Tibial nerve (tissue), 4 donors: Measurements from ENCODE around the gene DCTN5. TPM values are rescaled to one million over a fixed set of nuclear protein-coding genes. Genes with fewer than 3 reads are reported as not detected.

ENCODE experiments used
- DNase-seq, 2 donors: peaks; one replicate each; pipeline ENCODE4 v3.0.0-alpha.2; 2019; ENCODE audit warnings: low spot score in 2 of 2
- H3K27ac ChIP-seq, 4 donors: fragments of 200-600 bp; sonication (generic) in 3 of 4; one replicate each; pipeline ENCODE4 v1.5.1; 2017 to 2019; ENCODE audit warnings: mild to moderate bottlenecking in 1 of 4
- H3K27me3 ChIP-seq, 2 donors: fragments of 200-600 bp; sonication (generic) in 1 of 2; one replicate each; pipeline versions ENCODE4 v1.5.1 to v1.6.0; 2017 to 2019
- H3K36me3 ChIP-seq, 3 donors: fragments of 200-600 bp; sonication (generic); one replicate each; pipeline ENCODE4 v1.5.1; 2018 to 2019
- H3K4me1 ChIP-seq, 4 donors: fragments of 200-600 bp; sonication (generic) in 3 of 4; one replicate each; pipeline ENCODE4 v1.5.1; 2017 to 2019
- H3K4me3 ChIP-seq, 4 donors: fragments of 200-600 bp; sonication (generic) in 3 of 4; one replicate each; pipeline ENCODE4 v1.5.1; 2017 to 2019; ENCODE audit warnings: mild to moderate bottlenecking in 1 of 4, moderate library complexity in 1 of 4
- H3K9me3 ChIP-seq, 4 donors: fragments of 200-600 bp; sonication (generic) in 3 of 4; one replicate each; pipeline ENCODE4 v1.5.1; 2017 to 2019
- CTCF ChIP-seq, 5 experiments: fragments of 200-600 bp in 3 of 5; fragments of 450-650 bp in 2 of 5; sonication (generic) in 3 of 5; IDR thresholded peaks; one replicate each; pipeline ENCODE4 v1.5.1; 2016 to 2019; ENCODE audit warnings: antibody characterized with exemption in 5 of 5, mild to moderate bottlenecking in 3 of 5, moderate library complexity in 2 of 5
- EP300 ChIP-seq, 2 donors: sonication (generic); formaldehyde crosslinking; IDR thresholded peaks; one replicate each; pipeline ENCODE4 v1.6.1; 2017; ENCODE audit warnings: antibody characterized with exemption in 2 of 2, mild to moderate bottlenecking in 1 of 2
- POLR2A ChIP-seq, 2 donors: fragments of 450-650 bp; IDR thresholded peaks; one replicate each; pipeline ENCODE4 v1.6.1; 2017; ENCODE audit warnings: antibody characterized with exemption in 2 of 2, mild to moderate bottlenecking in 2 of 2, moderate library complexity in 2 of 2
- WGBS, 2 donors: methylation state at CpG; one replicate each; pipeline ENCODE4 v1.1.5; 2018; 5-methylcytosine and 5-hydroxymethylcytosine counted together
- total RNA-seq, 4 donors: library from RNA; depleted of rRNA; stranded (reverse); fragments of >200 nt; gene quantifications; one replicate each; pipeline ENCODE4 v1.1.0, GENCODE V29; 2016

DCTN5 gene
- total RNA-seq, 4 donors from 2014 or later = 23.1 to 28.8 (median 27.3) TPM

GRCh38 chr16:23666571-23667354, 25.5 kb downstream of the DCTN5 start:
- H3K9me3 ChIP-seq = no peaks in the 10 kb centered on the region
- H3K4me1 ChIP-seq = no peaks in the 10 kb centered on the region
- H3K27ac ChIP-seq = no peak overlapping the region
- H3K36me3 ChIP-seq = peaks cover 0 to 98% (median 8%) of the 10 kb centered on the region in 3 donors
- WGBS, 2 donors = 86 to 88% methylated on average over 7 of the region's 7 CpGs
- no peaks in the 10 kb centered on the region for H3K27me3 ChIP-seq
- no peak overlapping the region for H3K4me3 ChIP-seq
- no peak for DNase-seq
- TF ChIP-seq POLR2A (IDR thresholded peaks at IDR 0.05) (no peak), CTCF (IDR thresholded peaks at IDR 0.05) (no peak), EP300 (IDR thresholded peaks at IDR 0.05) (no peak)

GRCh38 chr16:23667355-23667659, 26.0 kb downstream of the DCTN5 start:
- H3K4me3 ChIP-seq = no peak overlapping the region
- no peak for TF ChIP-seq EP300 (IDR thresholded peaks at IDR 0.05)
- TF ChIP-seq CTCF (IDR thresholded peaks at IDR 0.05) = no peak
- TF ChIP-seq POLR2A (IDR thresholded peaks at IDR 0.05) = no peak
- H3K36me3 ChIP-seq = peaks cover 0 to 98% (median 3%) of the 10 kb centered on the region in 3 donors
- H3K4me1 ChIP-seq = no peaks in the 10 kb centered on the region
- no peaks in the 10 kb centered on the region for H3K9me3 ChIP-seq
- H3K27me3 ChIP-seq = no peaks in the 10 kb centered on the region
- no peak for DNase-seq
- 94 to 96% methylated on average over 6 of the region's 6 CpGs for WGBS, 2 donors
- no peak overlapping the region for H3K27ac ChIP-seq

GRCh38 chr16:23668225-23668624, 27.0 kb downstream of the DCTN5 start:
- TF ChIP-seq CTCF (IDR thresholded peaks at IDR 0.05) (no peak), EP300 (IDR thresholded peaks at IDR 0.05) (no peak), POLR2A (IDR thresholded peaks at IDR 0.05) (no peak)
- Histone ChIP-seq H3K27ac (no peak overlapping the region), H3K4me3 (no peak overlapping the region), H3K4me1 (no peaks in the 10 kb centered on the region), H3K27me3 (no peaks in the 10 kb centered on the region), H3K9me3 (no peaks in the 10 kb centered on the region), H3K36me3 (peaks cover 0 to 95% (median 0%) of the 10 kb centered on the region in 3 donors)
- DNase-seq = no peak
- WGBS, 2 donors = 72 to 83% methylated on average over 1 of the region's 1 CpG

GRCh38 chr16:23668873-23669272, 27.6 kb downstream of the DCTN5 start:
- H3K27ac ChIP-seq = no peak overlapping the region
- WGBS, 2 donors = 89 to 91% methylated on average over 4 of the region's 4 CpGs
- H3K36me3 ChIP-seq = peaks cover 0 to 91% (median 0%) of the 10 kb centered on the region in 3 donors
- H3K4me3 ChIP-seq = no peak overlapping the region
- no peaks in the 10 kb centered on the region for H3K27me3 ChIP-seq
- H3K9me3 ChIP-seq = no peaks in the 10 kb centered on the region
- no peaks in the 10 kb centered on the region for H3K4me1 ChIP-seq
- TF ChIP-seq EP300 (IDR thresholded peaks at IDR 0.05) = no peak
- no peak for TF ChIP-seq CTCF (IDR thresholded peaks at IDR 0.05)
- TF ChIP-seq POLR2A (IDR thresholded peaks at IDR 0.05) = no peak
- no peak for DNase-seq

- H3K36me3 ChIP-seq = peaks cover 0 to 89% (median 0%) of the 10 kb centered on the region in 3 donors
- no peaks in the 10 kb centered on the region for H3K9me3 ChIP-seq
- H3K4me1 ChIP-seq = no peaks in the 10 kb centered on the region
- no peak overlapping the region for H3K4me3 ChIP-seq
- H3K27me3 ChIP-seq = no peaks in the 10 kb centered on the region
- TF ChIP-seq EP300 (IDR thresholded peaks at IDR 0.05) (no peak), POLR2A (IDR thresholded peaks at IDR 0.05) (no peak), CTCF (IDR thresholded peaks at IDR 0.05) (no peak)
- no peak overlapping the region for H3K27ac ChIP-seq
- 92 to 96% methylated on average over 4 of the region's 4 CpGs for WGBS, 2 donors
- no peak for DNase-seq
Measured at GRCh38 chr16:23670137-23670776, 29.0 kb downstream of the DCTN5 start.
